Right lobe of liver (tissue), 6 donors: ENCODE measurements around the gene PEAK3. TPM values are rescaled to one million over a fixed set of nuclear protein-coding genes. Genes with fewer than 3 reads are reported as not detected.
A peak's percentile ranks its signal among the peaks of the same experiment; 100 is the strongest.

Experiments
- ATAC-seq, 4 donors: fragments of 200-7000 bp; cut with Tn5 transposase; one replicate each; pipeline ENCODE4 v1.9.1; 2020; ENCODE audit warnings: mild to moderate bottlenecking in 4 of 4, moderate library complexity in 4 of 4
- DNase-seq, 3 donors: peaks; one replicate each; pipeline ENCODE4 v3.0.0-alpha.2; 2020
- H3K27ac ChIP-seq, 3 donors: fragments of 200-600 bp; one replicate each; pipeline ENCODE4 v1.8.0; 2022
- H3K27me3 ChIP-seq, 2 donors: fragments of 200-600 bp; one replicate each; pipeline ENCODE4 v1.8.0; 2022
- H3K36me3 ChIP-seq, 4 donors: fragments of 200-600 bp; sonication (generic) in 1 of 4; one replicate each; pipeline versions ENCODE4 v1.5.1 to v1.8.0; 2017 to 2022; ENCODE audit warnings: control low read depth in 1 of 4
- H3K4me1 ChIP-seq, 4 donors: fragments of 200-600 bp; sonication (generic) in 1 of 4; one replicate each; pipeline versions ENCODE4 v1.5.1 to v1.8.0; 2017 to 2022; ENCODE audit warnings: control low read depth in 1 of 4
- H3K4me3 ChIP-seq, 3 donors: fragments of 200-600 bp; one replicate each; pipeline ENCODE4 v1.8.0; 2022
- H3K9me3 ChIP-seq, 4 donors: fragments of 200-600 bp; sonication (generic) in 1 of 4; one replicate each; pipeline versions ENCODE4 v1.5.1 to v1.8.0; 2017 to 2022; ENCODE audit warnings: control low read depth in 1 of 4
- CTCF ChIP-seq, 4 donors: fragments of 200-600 bp in 3 of 4; fragments of 450-650 bp in 1 of 4; IDR thresholded peaks; one replicate each; pipeline versions ENCODE4 v1.5.1 to v1.8.0; 2016 to 2022; ENCODE audit warnings: antibody characterized with exemption in 4 of 4, mild to moderate bottlenecking in 2 of 4
- POLR2A ChIP-seq: fragments of 450-650 bp; IDR thresholded peaks from one replicate; pipeline ENCODE4 v1.6.1; 2017; ENCODE audit warnings: antibody characterized with exemption, mild to moderate bottlenecking
- WGBS: methylation state at CpG from one replicate; pipeline ENCODE4 v1.1.6; 2018; ENCODE audit warnings: low coverage, low lambda C conversion rate; ENCODE audit not compliant: insufficient coverage; ENCODE audit errors: missing lambda C conversion rate; 5-methylcytosine and 5-hydroxymethylcytosine counted together
- intact Hi-C, 2 donors: fragments of 100-400 bp; cut with DNase I; formaldehyde crosslinking; loops; one replicate each; pipeline versions ENCODE4 v1.11.2 to v1.14.1; 2022
- total RNA-seq, 6 experiments: library from RNA; depleted of rRNA in 2 of 6; stranded (reverse); fragments of >200 nt in 2 of 6; fragmentation: NEBNext Ultra II Directional in 3 of 6; extraction: Animal tissue kit (Norgen Biotek cat#: 25700) in 3 of 6; gene quantifications; one replicate each; pipeline versions ENCODE4 v1.1.0 to v1.2.4, GENCODE V29; 2016 to 2023
- donor health status: DM: no; HTN: yes; CAD: no.
- donor health status: DM: no; HTN: no; CAD: no.
- donor health status: DM: no; HTN: no; CAD: no.
- donor health status: DM: no; HTN: yes; CAD: no.
- donor health status: DM: no; HTN: yes; CAD: no.

PEAK3 gene
- total RNA-seq, 6 experiments from 2014 or later: 0.07 to 0.49 (median 0.36) TPM

GRCh38 chr19:2252055-2252796, 29.7 kb downstream of the PEAK3 start:
- Histone ChIP-seq H3K4me3 (no peak overlapping the region), H3K4me1 (peaks cover 0 to 27% (median 0%) of the 10 kb centered on the region in 4 donors), H3K36me3 (peaks cover 0 to 5% (median 0%) of the 10 kb centered on the region in 4 donors), H3K27ac (no peak overlapping the region), H3K27me3 (peaks cover 7 to 16% of the 10 kb centered on the region in 2 donors), H3K9me3 (no peaks in the 10 kb centered on the region)
- intact Hi-C loops: no loop called here
- no peak for TF ChIP-seq CTCF (IDR thresholded peaks at IDR 0.05)
- no peak for TF ChIP-seq POLR2A
- WGBS: 12% methylated on average over 25 of the region's 74 CpGs
- no peak for ATAC-seq
- no peak for DNase-seq

DNA sequence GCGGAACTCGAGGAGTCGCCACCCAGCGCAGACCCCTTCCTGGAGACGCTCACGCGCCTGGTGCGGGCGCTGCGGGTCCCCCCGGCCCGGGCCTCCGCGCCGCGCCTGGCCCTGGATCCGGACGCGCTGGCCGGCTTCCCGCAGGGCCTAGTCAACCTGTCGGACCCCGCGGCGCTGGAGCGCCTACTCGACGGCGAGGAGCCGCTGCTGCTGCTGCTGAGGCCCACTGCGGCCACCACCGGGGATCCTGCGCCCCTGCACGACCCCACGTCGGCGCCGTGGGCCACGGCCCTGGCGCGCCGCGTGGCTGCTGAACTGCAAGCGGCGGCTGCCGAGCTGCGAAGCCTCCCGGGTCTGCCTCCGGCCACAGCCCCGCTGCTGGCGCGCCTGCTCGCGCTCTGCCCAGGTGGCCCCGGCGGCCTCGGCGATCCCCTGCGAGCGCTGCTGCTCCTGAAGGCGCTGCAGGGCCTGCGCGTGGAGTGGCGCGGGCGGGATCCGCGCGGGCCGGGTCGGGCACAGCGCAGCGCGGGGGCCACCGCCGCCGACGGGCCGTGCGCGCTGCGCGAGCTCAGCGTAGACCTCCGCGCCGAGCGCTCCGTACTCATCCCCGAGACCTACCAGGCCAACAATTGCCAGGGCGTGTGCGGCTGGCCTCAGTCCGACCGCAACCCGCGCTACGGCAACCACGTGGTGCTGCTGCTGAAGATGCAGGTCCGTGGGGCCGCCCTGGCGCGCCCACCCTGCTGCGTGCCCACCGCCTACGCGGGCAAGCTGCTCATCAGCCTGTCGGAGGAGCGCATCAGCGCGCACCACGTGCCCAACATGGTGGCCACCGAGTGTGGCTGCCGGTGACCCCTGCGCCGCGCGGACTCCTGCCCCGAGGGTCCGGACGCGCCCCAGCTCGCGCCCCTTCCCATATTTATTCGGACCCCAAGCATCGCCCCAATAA, 30.6 kb downstream of the PEAK3 start:
- no peak for DNase-seq
- TF ChIP-seq POLR2A (no peak), CTCF (IDR thresholded peaks at IDR 0.05) (no peak)
- Histone ChIP-seq H3K27me3 (peaks cover 7 to 16% of the 10 kb centered on the region in 2 donors), H3K4me3 (no peak overlapping the region), H3K9me3 (no peaks in the 10 kb centered on the region), H3K27ac (no peak overlapping the region), H3K36me3 (peaks cover 0 to 11% (median 6%) of the 10 kb centered on the region in 4 donors), H3K4me1 (peaks cover 0 to 27% (median 0%) of the 10 kb centered on the region in 4 donors)
- WGBS: no CpG with 5 or more reads among the region's 125 CpGs
- intact Hi-C loops: no loop called here
- ATAC-seq: no peak

- peaks cover 0 to 27% (median 0%) of the 10 kb centered on the region in 4 donors for H3K4me1 ChIP-seq
- no peak for DNase-seq
- no peak overlapping the region for H3K27ac ChIP-seq
- H3K9me3 ChIP-seq: no peaks in the 10 kb centered on the region
- intact Hi-C loops: no loop called here
- ATAC-seq: no peak
- no CpG with 5 or more reads among the region's 40 CpGs for WGBS
- peaks cover under 1 to 14% (median 12%) of the 10 kb centered on the region in 4 donors for H3K36me3 ChIP-seq
- no peak for TF ChIP-seq POLR2A
- no peak overlapping the region for H3K4me3 ChIP-seq
- peaks cover 7 to 16% of the 10 kb centered on the region in 2 donors for H3K27me3 ChIP-seq
Measured at GRCh38 chr19:2250766-2251105, 31.2 kb downstream of the PEAK3 start.

GRCh38 chr19:2249880-2250765, 31.9 kb downstream of the PEAK3 start:
- no peak overlapping the region for H3K4me3 ChIP-seq
- no peak overlapping the region for H3K27ac ChIP-seq
- peak in 1 of 4 donors; percentile 7 for ATAC-seq
- peaks cover 6 to 19% (median 18%) of the 10 kb centered on the region in 4 donors for H3K36me3 ChIP-seq
- peaks cover 0 to 27% (median 0%) of the 10 kb centered on the region in 4 donors for H3K4me1 ChIP-seq
- WGBS: 7% methylated on average over 3 of the region's 43 CpGs
- peaks cover 7 to 16% of the 10 kb centered on the region in 2 donors for H3K27me3 ChIP-seq
- no peak for DNase-seq
- intact Hi-C loops: no loop called here
- TF ChIP-seq POLR2A: no peak
- no peak for TF ChIP-seq CTCF (IDR thresholded peaks at IDR 0.05)
- H3K9me3 ChIP-seq: no peaks in the 10 kb centered on the region
